Mucosa of rectum (tissue), 2 donors: Measurements from ENCODE around the gene NUP155.

Experiments
- H3K27ac ChIP-seq, 2 donors: one replicate each; pipeline ENCODE4 v1.7.0; 2013; ENCODE audit warnings: inconsistent platforms in 2 of 2, low read depth in 2 of 2, low read length in 2 of 2
- H3K27me3 ChIP-seq, 2 donors: one replicate each; pipeline ENCODE4 v1.7.0; 2013; ENCODE audit warnings: low read length in 2 of 2; ENCODE audit not compliant: control insufficient read depth in 2 of 2, insufficient read depth in 2 of 2
- H3K36me3 ChIP-seq, 2 donors: one replicate each; pipeline ENCODE4 v1.7.0; 2013; ENCODE audit warnings: low read length in 2 of 2; ENCODE audit not compliant: control insufficient read depth in 2 of 2, insufficient read depth in 2 of 2
- H3K4me1 ChIP-seq, 2 donors: one replicate each; pipeline ENCODE4 v1.7.0; 2013; ENCODE audit warnings: low read length in 2 of 2, mild to moderate bottlenecking in 1 of 2; ENCODE audit not compliant: control insufficient read depth in 2 of 2, insufficient read depth in 2 of 2
- H3K4me3 ChIP-seq, 2 donors: one replicate each; pipeline ENCODE4 v1.7.0; 2013; ENCODE audit warnings: low read length in 2 of 2
- H3K9ac ChIP-seq, 2 donors: one replicate each; pipeline ENCODE4 v1.7.0; 2013; ENCODE audit warnings: low read length in 2 of 2, low read depth in 1 of 2, mild to moderate bottlenecking in 1 of 2
- H3K9me3 ChIP-seq, 2 donors: one replicate each; pipeline ENCODE4 v1.7.0; 2013; ENCODE audit warnings: low read length in 2 of 2; ENCODE audit not compliant: control insufficient read depth in 2 of 2
- donor health status: healthy.
- donor health status: Normal muscosa, but diverticular disease.

The NUP155 gene

GRCh38 chr5:37248970-37249814 lies 121.7 kb downstream of the NUP155 start, which contains the start of gene CPLANE1:
Gene CPLANE1 (minus strand): TSS chr5:37249376. CDS start chr5:37247698, 1,678 bp downstream.
- Histone ChIP-seq H3K4me1 (peaks cover 4 to 8% of the 10 kb centered on the region in 2 donors), H3K4me3 (peak within 1 kb of the TSS; percentile 80 to 90), H3K27me3 (no peaks in the 10 kb centered on the region), H3K36me3 (no peaks in the 10 kb centered on the region), H3K9ac (peak within 1 kb of the TSS; percentile 82 to 83), H3K27ac (peak within 1 kb of the TSS; percentile 63 to 82), H3K9me3 (no peaks in the 10 kb centered on the region)

GRCh38 chr5:37248421-37248969 lies 122.4 kb downstream of the NUP155 start:
- Histone ChIP-seq H3K27ac (peak overlapping the region; percentile 63 to 82), H3K9ac (peak overlapping the region; percentile 82 to 83), H3K9me3 (no peaks in the 10 kb centered on the region), H3K4me3 (peak overlapping the region; percentile 80 to 90), H3K36me3 (no peaks in the 10 kb centered on the region), H3K4me1 (peaks cover 4 to 8% of the 10 kb centered on the region in 2 donors), H3K27me3 (no peaks in the 10 kb centered on the region)

DNA sequence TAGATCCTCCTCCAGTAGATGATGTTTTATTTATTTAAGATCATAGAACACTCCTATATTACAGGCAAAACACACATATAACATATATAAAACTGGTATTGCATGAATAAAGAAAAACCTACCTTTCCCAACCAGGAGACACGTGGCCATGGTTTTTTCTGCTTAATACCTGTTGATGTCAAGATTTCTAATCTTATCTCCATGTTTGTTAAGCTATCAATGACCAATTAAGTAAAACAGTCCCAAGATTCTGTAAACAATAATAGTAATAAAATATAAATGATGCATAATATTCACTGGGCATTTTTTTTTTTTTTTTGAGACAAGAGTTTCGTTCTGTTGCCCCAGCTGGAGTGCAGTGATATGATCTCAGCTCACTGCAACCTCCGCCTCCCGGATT lies 123.4 kb downstream of the NUP155 start:
- Histone ChIP-seq H3K4me3 (no peak overlapping the region), H3K27me3 (no peaks in the 10 kb centered on the region), H3K9me3 (no peaks in the 10 kb centered on the region), H3K4me1 (peaks cover 4 to 8% of the 10 kb centered on the region in 2 donors), H3K9ac (no peak overlapping the region), H3K36me3 (no peaks in the 10 kb centered on the region), H3K27ac (no peak overlapping the region)

- no peak overlapping the region for H3K4me3 ChIP-seq
- peaks cover 4 to 8% of the 10 kb centered on the region in 2 donors for H3K4me1 ChIP-seq
- H3K9me3 ChIP-seq: no peaks in the 10 kb centered on the region
- H3K27ac ChIP-seq: no peak overlapping the region
- H3K9ac ChIP-seq: no peak overlapping the region
- H3K27me3 ChIP-seq: no peaks in the 10 kb centered on the region
- H3K36me3 ChIP-seq: no peaks in the 10 kb centered on the region
Observed at GRCh38 chr5:37247036-37247435, 123.9 kb downstream of the NUP155 start.
